ENCODE results near the gene PLP2. TPM values are rescaled to one million over a fixed set of nuclear protein-coding genes. Genes with fewer than 3 reads are reported as not detected.
A peak's percentile ranks its signal among the peaks of the same experiment; 100 is the strongest.

PLP2 gene
- total and polyA plus RNA-seq, 10 donors = 30.2 to 100 (median 55.0) TPM

DNA sequence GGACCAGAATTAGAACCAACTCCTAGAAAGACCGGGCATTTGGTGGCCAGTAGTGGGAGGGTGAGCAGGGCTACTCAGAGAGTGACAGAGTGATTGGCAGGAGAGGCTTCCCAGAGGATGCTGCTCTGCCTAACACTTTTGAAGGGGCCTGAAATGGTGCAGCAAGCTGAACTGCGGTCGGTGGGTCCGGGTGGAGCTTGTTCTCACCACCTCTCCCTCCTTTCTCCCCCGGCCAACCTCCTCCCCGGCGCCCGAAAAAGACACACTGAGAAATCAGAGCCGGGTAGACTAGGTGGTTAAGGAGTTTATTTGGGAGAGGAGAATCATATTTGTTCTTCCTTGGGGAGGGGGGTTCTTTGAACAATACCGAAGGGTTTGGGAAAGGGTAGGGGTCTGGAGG lies 15.8 kb downstream of the PLP2 start:
- Histone ChIP-seq H3K36me3 (peaks cover 0 to 13% (median 3%) of the 10 kb centered on the region in 6 donors), H3K4me3 (no peak overlapping the region), H3K27ac (peak overlapping the region in 2 of 8 donors; percentile 87 to 90), H3K27me3 (replicated peaks in 1 of 7) (no peaks in the 10 kb centered on the region), H3K4me1 (peaks cover 0 to 57% (median 23%) of the 10 kb centered on the region in 6 donors), H3K9me3 (no peaks in the 10 kb centered on the region)
- intact Hi-C loops (cut with DNase I; ENCODE audit: low total_unique reads) = no loop called here
- DNase-seq = no peak
- 82 to 91% (median 88%) methylated on average over 9 to 10 of the region's 10 CpGs for WGBS, 5 donors
- TF ChIP-seq, protein P1, sequence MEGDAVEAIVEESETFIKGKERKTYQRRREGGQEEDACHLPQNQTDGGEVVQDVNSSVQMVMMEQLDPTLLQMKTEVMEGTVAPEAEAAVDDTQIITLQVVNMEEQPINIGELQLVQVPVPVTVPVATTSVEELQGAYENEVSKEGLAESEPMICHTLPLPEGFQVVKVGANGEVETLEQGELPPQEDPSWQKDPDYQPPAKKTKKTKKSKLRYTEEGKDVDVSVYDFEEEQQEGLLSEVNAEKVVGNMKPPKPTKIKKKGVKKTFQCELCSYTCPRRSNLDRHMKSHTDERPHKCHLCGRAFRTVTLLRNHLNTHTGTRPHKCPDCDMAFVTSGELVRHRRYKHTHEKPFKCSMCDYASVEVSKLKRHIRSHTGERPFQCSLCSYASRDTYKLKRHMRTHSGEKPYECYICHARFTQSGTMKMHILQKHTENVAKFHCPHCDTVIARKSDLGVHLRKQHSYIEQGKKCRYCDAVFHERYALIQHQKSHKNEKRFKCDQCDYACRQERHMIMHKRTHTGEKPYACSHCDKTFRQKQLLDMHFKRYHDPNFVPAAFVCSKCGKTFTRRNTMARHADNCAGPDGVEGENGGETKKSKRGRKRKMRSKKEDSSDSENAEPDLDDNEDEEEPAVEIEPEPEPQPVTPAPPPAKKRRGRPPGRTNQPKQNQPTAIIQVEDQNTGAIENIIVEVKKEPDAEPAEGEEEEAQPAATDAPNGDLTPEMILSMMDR (IDR thresholded peaks at IDR 0.05 in 8 of 11, conservative IDR thresholded peaks at IDR 0.05 in 3 of 11) = no peak
- no peak for TF ChIP-seq POLR2A (IDR thresholded peaks at IDR 0.05)
- no peak for TF ChIP-seq POLR2AphosphoS5 (IDR thresholded peaks at IDR 0.05)

GRCh38 chrX:49188468-49189076 lies 16.9 kb downstream of the PLP2 start:
- intact Hi-C loops (cut with DNase I; ENCODE audit: low total_unique reads) = no loop called here
- peak overlapping the region in 2 of 8 donors; percentile 92 to 94 for H3K27ac ChIP-seq

GRCh38 chrX:49189606-49190005 lies 17.9 kb downstream of the PLP2 start:
- WGBS, 5 donors = 77 to 88% (median 78%) methylated on average over 5 to 6 of the region's 6 CpGs
- H3K27ac ChIP-seq = peak overlapping the region; percentile 42 to 94 (median 86)

More at GRCh38 chrX:49188468-49189076, 16.9 kb downstream of the PLP2 start:
- Histone ChIP-seq H3K27me3 (replicated peaks in 1 of 7) (no peaks in the 10 kb centered on the region), H3K36me3 (peaks cover 0 to 3% (median 0%) of the 10 kb centered on the region in 6 donors), H3K4me1 (peaks cover 0 to 63% (median 26%) of the 10 kb centered on the region in 6 donors), H3K9me3 (no peaks in the 10 kb centered on the region), H3K4me3 (no peak overlapping the region)
- TF ChIP-seq POLR2AphosphoS5 (IDR thresholded peaks at IDR 0.05) (no peak), POLR2A (IDR thresholded peaks at IDR 0.05) (no peak)
- TF ChIP-seq, protein P1 (IDR thresholded peaks at IDR 0.05 in 8 of 11, conservative IDR thresholded peaks at IDR 0.05 in 3 of 11) = no peak
- WGBS, 5 donors = 65 to 74% (median 72%) methylated on average over 7 to 8 of the region's 8 CpGs
- no peak for DNase-seq

More at GRCh38 chrX:49189606-49190005, 17.9 kb downstream of the PLP2 start:
- intact Hi-C loops (cut with DNase I; ENCODE audit: low total_unique reads) = no loop called here
- Histone ChIP-seq H3K4me3 (peak overlapping the region in 1 of 8 donors; percentile 71), H3K27me3 (replicated peaks in 1 of 7) (no peaks in the 10 kb centered on the region), H3K36me3 (no peaks in the 10 kb centered on the region), H3K9me3 (no peaks in the 10 kb centered on the region), H3K4me1 (peaks cover 0 to 53% (median 24%) of the 10 kb centered on the region in 6 donors)
- TF ChIP-seq POLR2A (IDR thresholded peaks at IDR 0.05) (no peak), POLR2AphosphoS5 (IDR thresholded peaks at IDR 0.05) (no peak)
- TF ChIP-seq, protein P1 (IDR thresholded peaks at IDR 0.05 in 8 of 11, conservative IDR thresholded peaks at IDR 0.05 in 3 of 11) = no peak
- DNase-seq = no peak

All from spleen (tissue), 11 donors.